Left cardiac atrium (tissue), 4 donors: Measurements from ENCODE around the gene RBM15B. TPM values are rescaled to one million over a fixed set of nuclear protein-coding genes. Genes with fewer than 3 reads are reported as not detected.
"Not testable (repeated sequence)": the region's sequence is repeated elsewhere in the genome, so short reads cannot be mapped to it uniquely, and the experiment has no call there.

Experiments used
- ATAC-seq, 2 donors: fragments of 200-7000 bp; cut with Tn5 transposase; one replicate each; pipeline ENCODE4 v1.9.1; 2020; ENCODE audit warnings: mild to moderate bottlenecking in 2 of 2, moderate library complexity in 2 of 2
- DNase-seq: peaks from one replicate; pipeline ENCODE4 v3.0.0-alpha.2; 2020
- intact Hi-C, 2 donors: fragments of 100-400 bp; cut with DNase I; formaldehyde crosslinking; loops; one replicate each; pipeline versions ENCODE4 v1.14.1 to v1.15.1; 2022 to 2023
- long read RNA-seq: library from polyadenylated mRNA; unstranded; transcript quantifications from one replicate; pipeline ENCODE4 v2.0.0, GENCODE V29; 2021
- total RNA-seq, 2 donors: library from RNA; stranded (reverse); fragmentation: NEBNext Ultra II Directional; extraction: Animal tissue kit (Norgen Biotek cat#: 25700); gene quantifications; one replicate each; pipeline ENCODE4 v1.2.1, GENCODE V29; 2021
- donor health status: DM: no; HTN: yes; CAD: no.
- donor health status: DM: no; HTN: yes; CAD: no; lungs with severe emphysema.
- donor health status: DM: yes; HTN: yes; CAD: no.
- donor health status: Dilated cardiomyopathy.

Gene RBM15B
- total RNA-seq = 10 to 100 TPM; 12.9 to 18.6 TPM
- long read RNA-seq, full-length matches to known transcripts = 52 of 52 reads
- long read RNA-seq, partial matches to known transcripts = 0 of 52 reads
- long read RNA-seq, other reads (novel, unspliced or antisense) = 0 of 52 reads

GRCh38 chr3:51391075-51391565, at the start of gene RBM15B:
RBM15B (plus strand) TSS chr3:51391285; CDS start chr3:51391400, 115 bp downstream.
- intact Hi-C loops = no loop called here
- peak; percentile 93 to 97 for ATAC-seq
- peak; percentile 98 for DNase-seq

- intact Hi-C loops = no loop called here
- peak in 1 of 2 donors; percentile 13 for ATAC-seq
- no peak for DNase-seq
Measured at GRCh38 chr3:51343918-51344687, 47.0 kb upstream of the RBM15B start.

GRCh38 chr3:51350751-51351150, 40.3 kb upstream of the RBM15B start:
- no peak for ATAC-seq
- no peak for DNase-seq
- intact Hi-C loops = no loop called here

GRCh38 chr3:51353131-51353530, 38.0 kb upstream of the RBM15B start:
- no peak for ATAC-seq
- intact Hi-C loops = no loop called here
- no peak for DNase-seq

- intact Hi-C loops = no loop called here
- DNase-seq = no peak
- no peak for ATAC-seq
Measured at GRCh38 chr3:51353691-51354090, 37.4 kb upstream of the RBM15B start.

GRCh38 chr3:51354172-51354571, 36.9 kb upstream of the RBM15B start:
- ATAC-seq = no peak
- intact Hi-C loops = no loop called here
- no peak for DNase-seq

- DNase-seq (no peak), ATAC-seq (no peak)
- intact Hi-C loops = no loop called here
Measured at GRCh38 chr3:51354731-51355615, 36.1 kb upstream of the RBM15B start.

- intact Hi-C loops = no loop called here
- ATAC-seq (no peak), DNase-seq (no peak)
Measured at GRCh38 chr3:51355891-51356578, 35.0 kb upstream of the RBM15B start.

- ATAC-seq (no peak), DNase-seq (no peak)
- intact Hi-C loops = no loop called here
Measured at GRCh38 chr3:51357856-51358255, 33.2 kb upstream of the RBM15B start.

- no peak for DNase-seq
- intact Hi-C loops = no loop called here
- no peak for ATAC-seq
Measured at GRCh38 chr3:51358981-51359380, 32.1 kb upstream of the RBM15B start.

- no peak for DNase-seq
- intact Hi-C loops = no loop called here
- no peak for ATAC-seq
Measured at GRCh38 chr3:51360806-51361205, 30.3 kb upstream of the RBM15B start.

- DNase-seq (no peak), ATAC-seq (no peak)
- intact Hi-C loops = no loop called here
Measured at GRCh38 chr3:51361746-51362145, 29.3 kb upstream of the RBM15B start.

GRCh38 chr3:51362476-51362875, 28.6 kb upstream of the RBM15B start:
- DNase-seq = no peak
- intact Hi-C loops = no loop called here

GRCh38 chr3:51368276-51368675, 22.8 kb upstream of the RBM15B start:
- ATAC-seq, intact Hi-C loops, DNase-seq: not testable (repeated sequence)

More at GRCh38 chr3:51362476-51362875, 28.6 kb upstream of the RBM15B start:
- ATAC-seq = no peak

GRCh38 chr3:51371943-51372557, 19.0 kb upstream of the RBM15B start:
- intact Hi-C loops = loop anchor here in 1 of 2 donors (5.0 to 10.0 kb wide), 3 partner anchors 270 to 755 kb away; partner anchors contain the start of genes DOCK3 and MAPKAPK3
- ATAC-seq (peak in 1 of 2 donors; percentile 65), DNase-seq (no peak)

- intact Hi-C loops = loop anchor here in 1 of 2 donors (5.0 to 10.0 kb wide), 3 partner anchors 272 to 757 kb away; partner anchors contain the start of genes DOCK3 and MAPKAPK3
Measured at GRCh38 chr3:51373658-51374421, 17.2 kb upstream of the RBM15B start.

GRCh38 chr3:51374456-51374855, 16.6 kb upstream of the RBM15B start:
- intact Hi-C loops = loop anchor here in 1 of 2 donors (5.0 to 10.0 kb wide), 3 partner anchors 272 to 757 kb away; partner anchors contain the start of genes DOCK3 and MAPKAPK3
- no peak for ATAC-seq
- no peak for DNase-seq

More at GRCh38 chr3:51373658-51374421, 17.2 kb upstream of the RBM15B start:
- DNase-seq (no peak), ATAC-seq (no peak)

- DNase-seq (no peak), ATAC-seq (no peak)
- intact Hi-C loops = loop anchor here in 1 of 2 donors (10.0 kb wide), 1 partner anchor 700 kb away; the partner anchor contains the start of gene DOCK3
Measured at GRCh38 chr3:51375136-51375535, 15.9 kb upstream of the RBM15B start.
